DND-41 (cell line): Measurements from ENCODE around the gene MELK.

Experiments used
- CTCF ChIP-seq: IDR thresholded peaks from 2 replicates; pipeline ENCODE4 v1.5.1; 2012; ENCODE audit warnings: borderline replicate concordance, low read length, moderate library complexity, mild to moderate bottlenecking; ENCODE audit not compliant: poor library complexity, severe bottlenecking; ENCODE audit errors: extremely low read depth
- EZH2 ChIP-seq: IDR thresholded peaks from 3 replicates; pipeline ENCODE4 v1.6.1; 2012; ENCODE audit warnings: borderline replicate concordance, low read depth, mild to moderate bottlenecking, moderate library complexity, low read length, inconsistent platforms; ENCODE audit not compliant: severe bottlenecking

- no peak for TF ChIP-seq CTCF
- no peak for TF ChIP-seq EZH2
Measured at GRCh38 chr9:36676778-36677485, 104.2 kb downstream of the MELK start.
